ENCODE data around the gene OPALIN. TPM values are rescaled to one million over a fixed set of nuclear protein-coding genes. Genes with fewer than 3 reads are reported as not detected.

The OPALIN gene
- total and polyA plus RNA-seq, 12 donors, result not detected

- Histone ChIP-seq H3K4me1 (peaks cover 2 to 35% (median 14%) of the 10 kb centered on the region in 9 donors), H3K27ac (no peak overlapping the region), H3K4me3 (peak overlapping the region in 8 of 10 donors; percentile 32 to 58 (median 51)), H3K9me3 (no peaks in the 10 kb centered on the region), H3K27me3 (no peaks in the 10 kb centered on the region), H3K36me3 (no peaks in the 10 kb centered on the region)
- DNase-seq, result no peak
- peak in 2 of 8 donors; percentile 3 to 11 for ATAC-seq
- WGBS, 2 donors, result 24% methylated on average over 9 of the region's 9 CpGs
- intact Hi-C loops (cut with DNase I), result loop anchor here in 6 of 10 donors (2.0 to 10.0 kb wide), 5 partner anchors 138 to 650 kb away; partner anchors contain the start of genes LCOR (in 3 of the 6) and TLL2 (in 1 of the 6)
- TF ChIP-seq, protein P1, sequence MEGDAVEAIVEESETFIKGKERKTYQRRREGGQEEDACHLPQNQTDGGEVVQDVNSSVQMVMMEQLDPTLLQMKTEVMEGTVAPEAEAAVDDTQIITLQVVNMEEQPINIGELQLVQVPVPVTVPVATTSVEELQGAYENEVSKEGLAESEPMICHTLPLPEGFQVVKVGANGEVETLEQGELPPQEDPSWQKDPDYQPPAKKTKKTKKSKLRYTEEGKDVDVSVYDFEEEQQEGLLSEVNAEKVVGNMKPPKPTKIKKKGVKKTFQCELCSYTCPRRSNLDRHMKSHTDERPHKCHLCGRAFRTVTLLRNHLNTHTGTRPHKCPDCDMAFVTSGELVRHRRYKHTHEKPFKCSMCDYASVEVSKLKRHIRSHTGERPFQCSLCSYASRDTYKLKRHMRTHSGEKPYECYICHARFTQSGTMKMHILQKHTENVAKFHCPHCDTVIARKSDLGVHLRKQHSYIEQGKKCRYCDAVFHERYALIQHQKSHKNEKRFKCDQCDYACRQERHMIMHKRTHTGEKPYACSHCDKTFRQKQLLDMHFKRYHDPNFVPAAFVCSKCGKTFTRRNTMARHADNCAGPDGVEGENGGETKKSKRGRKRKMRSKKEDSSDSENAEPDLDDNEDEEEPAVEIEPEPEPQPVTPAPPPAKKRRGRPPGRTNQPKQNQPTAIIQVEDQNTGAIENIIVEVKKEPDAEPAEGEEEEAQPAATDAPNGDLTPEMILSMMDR (IDR thresholded peaks at IDR 0.05), result no peak
Measured at GRCh38 chr10:96374639-96374984, 15.8 kb upstream of the OPALIN start.

DNA sequence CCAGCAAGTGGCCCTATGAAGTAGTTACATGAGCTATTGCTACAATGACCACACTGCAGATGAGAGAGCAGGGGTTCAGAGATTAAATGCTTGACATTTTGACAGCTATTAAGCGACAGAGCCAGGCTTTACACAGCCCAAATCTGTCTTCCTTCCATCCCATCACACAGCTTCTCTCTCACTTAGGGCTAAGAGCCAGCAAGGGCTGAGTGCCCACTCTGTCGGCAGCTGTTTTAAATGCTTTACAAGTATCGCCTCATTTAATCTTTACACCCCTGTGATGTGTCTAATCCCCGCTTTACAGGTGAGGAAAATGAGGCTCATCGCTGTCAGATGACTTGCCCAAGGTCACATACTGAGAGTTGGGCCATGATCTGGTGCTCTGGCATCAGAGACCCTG is 15.2 kb upstream of the OPALIN start:
- Histone ChIP-seq H3K27me3 (no peaks in the 10 kb centered on the region), H3K36me3 (no peaks in the 10 kb centered on the region), H3K27ac (no peak overlapping the region), H3K4me3 (no peak overlapping the region), H3K4me1 (peaks cover 2 to 35% (median 14%) of the 10 kb centered on the region in 9 donors), H3K9me3 (no peaks in the 10 kb centered on the region)
- 65 to 69% methylated on average over 5 of the region's 5 CpGs for WGBS, 2 donors
- intact Hi-C loops (cut with DNase I), result loop anchor here in 6 of 10 donors (2.0 to 10.0 kb wide), 5 partner anchors 139 to 651 kb away; partner anchors contain the start of genes LCOR (in 3 of the 6) and TLL2 (in 1 of the 6)
- DNase-seq (no peak), ATAC-seq (no peak)
- TF ChIP-seq, protein P1 (IDR thresholded peaks at IDR 0.05), result no peak

DNA sequence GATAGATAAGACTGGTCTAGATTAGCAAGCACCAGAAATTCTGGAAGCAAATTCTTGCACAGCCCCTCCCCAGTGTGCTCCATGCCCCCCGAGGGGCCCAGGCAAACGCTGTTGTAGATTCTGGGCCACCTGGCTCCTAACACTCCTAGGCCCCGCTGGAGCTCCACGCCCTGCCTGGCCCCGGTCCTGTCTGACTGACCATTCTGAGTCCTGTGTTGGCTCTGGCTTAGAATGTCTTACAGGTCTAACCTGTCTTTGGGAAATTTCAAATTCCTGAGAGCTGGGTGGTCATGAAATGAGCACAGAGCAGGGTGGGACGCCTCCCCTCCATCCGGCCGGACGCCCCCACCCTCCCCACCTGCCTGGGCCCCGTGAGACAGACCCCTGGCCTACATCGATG is 12.6 kb upstream of the OPALIN start:
- intact Hi-C loops (cut with DNase I), result loop anchor here in 5 of 10 donors (5.0 to 10.0 kb wide), 4 partner anchors 371 to 653 kb away; partner anchors contain the start of gene LCOR (in 3 of the 5)
- Histone ChIP-seq H3K4me3 (no peak overlapping the region), H3K9me3 (no peaks in the 10 kb centered on the region), H3K27ac (no peak overlapping the region), H3K36me3 (no peaks in the 10 kb centered on the region), H3K27me3 (no peaks in the 10 kb centered on the region), H3K4me1 (peaks cover 0 to 25% (median 5%) of the 10 kb centered on the region in 9 donors)
- TF ChIP-seq, protein P1 (IDR thresholded peaks at IDR 0.05), result no peak
- 88 to 89% methylated on average over 11 of the region's 11 CpGs for WGBS, 2 donors
- DNase-seq (no peak), ATAC-seq (no peak)

DNA sequence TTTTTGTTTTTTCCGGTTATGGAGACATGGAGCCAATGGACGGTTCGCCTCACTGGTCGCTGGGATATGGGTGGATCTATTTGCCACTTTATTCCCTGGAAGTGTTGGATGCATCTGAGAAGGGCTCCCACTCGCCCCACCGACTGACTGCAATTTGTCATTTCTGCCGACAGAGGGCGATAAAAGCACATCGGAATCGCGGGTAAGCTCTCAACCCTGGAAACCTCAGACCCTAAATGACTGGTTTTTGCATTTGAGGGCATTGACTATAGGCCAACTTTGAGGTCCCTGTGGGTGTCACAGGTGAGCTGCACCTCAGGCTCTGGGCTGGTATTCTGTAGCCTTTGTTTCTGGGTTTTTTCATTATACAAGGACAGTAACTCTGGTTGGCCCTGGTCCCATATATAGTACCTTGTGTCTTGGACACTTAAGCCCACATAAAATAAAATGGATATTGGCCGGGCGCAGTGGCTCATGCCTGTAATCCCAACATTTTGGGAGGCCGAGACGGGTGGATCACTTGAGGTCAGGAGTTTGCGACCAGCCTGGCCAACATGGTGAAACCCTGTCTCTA is 11.9 kb upstream of the OPALIN start:
- Histone ChIP-seq H3K27ac (no peak overlapping the region), H3K27me3 (no peaks in the 10 kb centered on the region), H3K36me3 (no peaks in the 10 kb centered on the region), H3K4me3 (no peak overlapping the region), H3K4me1 (peaks cover 0 to 25% (median 3%) of the 10 kb centered on the region in 9 donors), H3K9me3 (no peaks in the 10 kb centered on the region)
- ATAC-seq (peak in 3 of 8 donors; percentile 13 to 43 (median 22)), DNase-seq (peak in 1 of 2 donors; percentile 32)
- intact Hi-C loops (cut with DNase I), result loop anchor here in 5 of 10 donors (5.0 to 10.0 kb wide), 4 partner anchors 372 to 654 kb away; partner anchors contain the start of gene LCOR (in 3 of the 5)
- TF ChIP-seq, protein P1 (IDR thresholded peaks at IDR 0.05), result peak; percentile 54 to 86 (median 80)
- 36 to 40% methylated on average over 16 of the region's 16 CpGs for WGBS, 2 donors

Measured in heart right ventricle (tissue), 16 donors.